ENCODE results near the gene HIBCH. TPM values are rescaled to one million over a fixed set of nuclear protein-coding genes. Genes with fewer than 3 reads are reported as not detected.
"Not testable (repeated sequence)": the region's sequence is repeated elsewhere in the genome, so short reads cannot be mapped to it uniquely, and the experiment has no call there.

The HIBCH gene
- total RNA-seq, 1 donor from 2014 or later = 21.2 TPM

- peak; percentile 7 for ATAC-seq
- no peak for DNase-seq (ENCODE audit: missing footprints)
- intact Hi-C loops (cut with DNase I) = loop anchor here (5.0 kb wide), 1 partner anchor 137 kb away; a partner anchor contains a TSS
Measured at GRCh38 chr2:190318931-190319554, 583 bp downstream of the HIBCH start.

- intact Hi-C loops (cut with DNase I) = loop anchor here (5.0 kb wide), 1 partner anchor 136 kb away; a partner anchor contains a TSS
- DNase-seq (ENCODE audit: missing footprints) (no peak), ATAC-seq (no peak)
Measured at GRCh38 chr2:190318514-190318913, 1.1 kb downstream of the HIBCH start.

GRCh38 chr2:190315273-190315672 is 4.4 kb downstream of the HIBCH start:
- ATAC-seq (no peak), DNase-seq (ENCODE audit: missing footprints) (no peak)
- intact Hi-C loops (cut with DNase I) = loop anchor here (5.0 kb wide), 1 partner anchor 133 kb away; a partner anchor contains a TSS

- intact Hi-C loops (cut with DNase I) = no loop called here
- no peak for DNase-seq (ENCODE audit: missing footprints)
- no peak for ATAC-seq
Measured at GRCh38 chr2:190313880-190314279, 5.7 kb downstream of the HIBCH start.

GRCh38 chr2:190312635-190313025 is 7.0 kb downstream of the HIBCH start:
- ATAC-seq; intact Hi-C loops (cut with DNase I); DNase-seq (ENCODE audit: missing footprints): not testable (repeated sequence)

GRCh38 chr2:190311893-190312634 is 7.6 kb downstream of the HIBCH start:
- ATAC-seq (no peak), DNase-seq (ENCODE audit: missing footprints) (no peak)
- intact Hi-C loops (cut with DNase I) = no loop called here

- DNase-seq (ENCODE audit: missing footprints) (no peak), ATAC-seq (no peak)
- intact Hi-C loops (cut with DNase I) = no loop called here
Measured at GRCh38 chr2:190308031-190308430, 11.6 kb downstream of the HIBCH start.

- intact Hi-C loops (cut with DNase I) = no loop called here
- no peak for ATAC-seq
Measured at GRCh38 chr2:190304404-190304803, 15.2 kb downstream of the HIBCH start.

GRCh38 chr2:190303647-190304046 is 16.0 kb downstream of the HIBCH start:
- ATAC-seq = no peak
- DNase-seq (ENCODE audit: missing footprints) = no peak
- intact Hi-C loops (cut with DNase I) = no loop called here

More at GRCh38 chr2:190304404-190304803, 15.2 kb downstream of the HIBCH start:
- DNase-seq (ENCODE audit: missing footprints) = no peak

- intact Hi-C loops (cut with DNase I) = no loop called here
- ATAC-seq (no peak), DNase-seq (ENCODE audit: missing footprints) (no peak)
Measured at GRCh38 chr2:190302052-190302451, 17.6 kb downstream of the HIBCH start.

- intact Hi-C loops (cut with DNase I) = no loop called here
- no peak for ATAC-seq
- DNase-seq (ENCODE audit: missing footprints) = no peak
Measured at GRCh38 chr2:190301032-190301431, 18.6 kb downstream of the HIBCH start.

- DNase-seq (ENCODE audit: missing footprints); ATAC-seq; intact Hi-C loops (cut with DNase I): not testable (repeated sequence)
Measured at GRCh38 chr2:190297880-190298279, 21.7 kb downstream of the HIBCH start.

- DNase-seq (ENCODE audit: missing footprints) = no peak
- intact Hi-C loops (cut with DNase I) = no loop called here
- ATAC-seq = no peak
Measured at GRCh38 chr2:190283783-190284182, 35.8 kb downstream of the HIBCH start.

GRCh38 chr2:190280565-190281350 is 38.9 kb downstream of the HIBCH start:
- DNase-seq (ENCODE audit: missing footprints) (no peak), ATAC-seq (no peak)
- intact Hi-C loops (cut with DNase I) = no loop called here

- DNase-seq (ENCODE audit: missing footprints); ATAC-seq; intact Hi-C loops (cut with DNase I): not testable (repeated sequence)
Measured at GRCh38 chr2:190279256-190280134, 40.1 kb downstream of the HIBCH start.

- intact Hi-C loops (cut with DNase I) = loop anchor here (2.0 kb wide), 1 partner anchor 189 kb away; no protein-coding TSS in a partner anchor
- no peak for DNase-seq (ENCODE audit: missing footprints)
- no peak for ATAC-seq
Measured at GRCh38 chr2:190277234-190278112, 42.2 kb downstream of the HIBCH start.

GRCh38 chr2:190272457-190272842 is 47.2 kb downstream of the HIBCH start:
- intact Hi-C loops (cut with DNase I) = no loop called here
- no peak for DNase-seq (ENCODE audit: missing footprints)
- ATAC-seq = no peak
